Sigmoid colon (tissue), 7 donors: Measurements from ENCODE around the gene GPR34. TPM values are rescaled to one million over a fixed set of nuclear protein-coding genes. Genes with fewer than 3 reads are reported as not detected.

Experiments
- DNase-seq: peaks from one replicate; pipeline ENCODE4 v3.0.0-alpha.2; 2019
- H3K27ac ChIP-seq, 4 donors: fragments of 200-600 bp; sonication (generic); one replicate each; pipeline ENCODE4 v1.5.1; 2016 to 2019; ENCODE audit warnings: mild to moderate bottlenecking in 1 of 4
- H3K27me3 ChIP-seq, 3 donors: fragments of 200-600 bp; sonication (generic); one replicate each; pipeline ENCODE4 v1.5.1; 2019; ENCODE audit warnings: mild to moderate bottlenecking in 1 of 3
- H3K36me3 ChIP-seq, 4 donors: fragments of 200-600 bp; sonication (generic); one replicate each; pipeline ENCODE4 v1.5.1; 2016 to 2019
- H3K4me1 ChIP-seq, 4 donors: fragments of 200-600 bp; sonication (generic); one replicate each; pipeline ENCODE4 v1.5.1; 2017 to 2019
- H3K4me3 ChIP-seq, 4 donors: fragments of 200-600 bp; sonication (generic); one replicate each; pipeline ENCODE4 v1.5.1; 2017 to 2019; ENCODE audit warnings: mild to moderate bottlenecking in 2 of 4, moderate library complexity in 1 of 4
- H3K9me3 ChIP-seq, 4 donors: fragments of 200-600 bp in 3 of 4; sonication (generic) in 3 of 4; one replicate each; pipeline versions ENCODE4 v1.5.1 to v1.6.1; 2013 to 2019
- EP300 ChIP-seq, 4 donors: sonication (generic); formaldehyde crosslinking; IDR thresholded peaks; one replicate each; pipeline ENCODE4 v1.6.1; 2017; ENCODE audit warnings: antibody characterized with exemption in 4 of 4
- POLR2A ChIP-seq, 2 donors: fragments of 450-650 bp; IDR thresholded peaks; one replicate each; pipeline ENCODE4 v1.6.1; 2016; ENCODE audit warnings: antibody characterized with exemption in 2 of 2, mild to moderate bottlenecking in 2 of 2, moderate library complexity in 2 of 2
- POLR2AphosphoS5 ChIP-seq, 4 donors: sonication (generic); formaldehyde crosslinking; IDR thresholded peaks; one replicate each; pipeline ENCODE4 v1.6.1; 2017; ENCODE audit warnings: antibody characterized with exemption in 4 of 4
- WGBS, 2 donors: extraction: QIAGEN DNeasy Blood & Tissue Kit; methylation state at CpG; one replicate each; pipeline ENCODE4 v1.1.7; 2013; 5-methylcytosine and 5-hydroxymethylcytosine counted together
- intact Hi-C: fragments of 100-400 bp; cut with DNase I; formaldehyde crosslinking; loops from one replicate; pipeline ENCODE4 v1.15.1; 2023
- polyA plus RNA-seq, 3 donors: library from polyadenylated mRNA; stranded (reverse); fragments of 200-250 nt; gene quantifications; one replicate each; pipeline ENCODE4 v1.2.3, GENCODE V29; 2013
- total RNA-seq, 4 donors: library from RNA; depleted of rRNA; stranded (reverse); fragments of >200 nt; gene quantifications; one replicate each; pipeline ENCODE4 v1.1.0, GENCODE V29; 2016
- TF ChIP-seq, protein P1 (sequence below), 4 experiments: fragments of 450-650 bp in 3 of 4; fragments of 200-600 bp in 1 of 4; IDR thresholded peaks; one replicate each; pipeline ENCODE4 v1.5.1; 2016 to 2019; ENCODE audit warnings: antibody characterized with exemption in 4 of 4, mild to moderate bottlenecking in 3 of 4, moderate library complexity in 2 of 4
- donor health status: healthy with polysubstance abuse.
- donor health status: Bipolar disorder and iron deficiency.
- donor health status: healthy.

GPR34 gene
- total and polyA plus RNA-seq, 7 donors, result 4.6 to 27.7 (median 10.5) TPM

DNA sequence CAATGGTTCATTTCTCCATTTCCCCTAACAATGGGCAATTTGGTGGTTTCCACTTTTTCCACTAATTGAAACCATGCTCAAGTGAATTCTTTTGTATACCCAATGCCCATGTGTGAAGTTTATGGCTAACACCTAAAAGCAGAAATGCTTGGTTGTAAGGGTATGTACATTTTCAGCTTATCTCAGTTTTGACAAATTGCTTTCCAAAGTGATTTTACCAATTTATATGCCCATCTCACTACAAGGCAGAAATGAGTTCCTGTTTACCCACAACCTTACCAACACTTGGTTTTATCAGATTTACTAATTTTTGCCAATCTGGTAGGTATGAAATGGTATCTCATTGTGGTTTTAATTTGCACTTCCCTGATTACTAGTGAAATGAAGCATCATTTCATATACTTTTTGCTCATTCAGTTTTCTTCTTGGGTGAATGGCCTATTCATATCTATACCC lies 14.8 kb downstream of the GPR34 start:
- TF ChIP-seq POLR2A (IDR thresholded peaks at IDR 0.05) (no peak), EP300 (IDR thresholded peaks at IDR 0.05) (no peak), POLR2AphosphoS5 (IDR thresholded peaks at IDR 0.05) (no peak)
- TF ChIP-seq, protein P1, sequence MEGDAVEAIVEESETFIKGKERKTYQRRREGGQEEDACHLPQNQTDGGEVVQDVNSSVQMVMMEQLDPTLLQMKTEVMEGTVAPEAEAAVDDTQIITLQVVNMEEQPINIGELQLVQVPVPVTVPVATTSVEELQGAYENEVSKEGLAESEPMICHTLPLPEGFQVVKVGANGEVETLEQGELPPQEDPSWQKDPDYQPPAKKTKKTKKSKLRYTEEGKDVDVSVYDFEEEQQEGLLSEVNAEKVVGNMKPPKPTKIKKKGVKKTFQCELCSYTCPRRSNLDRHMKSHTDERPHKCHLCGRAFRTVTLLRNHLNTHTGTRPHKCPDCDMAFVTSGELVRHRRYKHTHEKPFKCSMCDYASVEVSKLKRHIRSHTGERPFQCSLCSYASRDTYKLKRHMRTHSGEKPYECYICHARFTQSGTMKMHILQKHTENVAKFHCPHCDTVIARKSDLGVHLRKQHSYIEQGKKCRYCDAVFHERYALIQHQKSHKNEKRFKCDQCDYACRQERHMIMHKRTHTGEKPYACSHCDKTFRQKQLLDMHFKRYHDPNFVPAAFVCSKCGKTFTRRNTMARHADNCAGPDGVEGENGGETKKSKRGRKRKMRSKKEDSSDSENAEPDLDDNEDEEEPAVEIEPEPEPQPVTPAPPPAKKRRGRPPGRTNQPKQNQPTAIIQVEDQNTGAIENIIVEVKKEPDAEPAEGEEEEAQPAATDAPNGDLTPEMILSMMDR (IDR thresholded peaks at IDR 0.05), result no peak
- no peaks in the 10 kb centered on the region for H3K36me3 ChIP-seq
- no peak overlapping the region for H3K27ac ChIP-seq
- intact Hi-C loops, result no loop called here
- no peaks in the 10 kb centered on the region for H3K27me3 ChIP-seq
- H3K4me1 ChIP-seq, result no peaks in the 10 kb centered on the region
- no peak overlapping the region for H3K4me3 ChIP-seq
- no peaks in the 10 kb centered on the region for H3K9me3 ChIP-seq
- DNase-seq, result no peak

DNA sequence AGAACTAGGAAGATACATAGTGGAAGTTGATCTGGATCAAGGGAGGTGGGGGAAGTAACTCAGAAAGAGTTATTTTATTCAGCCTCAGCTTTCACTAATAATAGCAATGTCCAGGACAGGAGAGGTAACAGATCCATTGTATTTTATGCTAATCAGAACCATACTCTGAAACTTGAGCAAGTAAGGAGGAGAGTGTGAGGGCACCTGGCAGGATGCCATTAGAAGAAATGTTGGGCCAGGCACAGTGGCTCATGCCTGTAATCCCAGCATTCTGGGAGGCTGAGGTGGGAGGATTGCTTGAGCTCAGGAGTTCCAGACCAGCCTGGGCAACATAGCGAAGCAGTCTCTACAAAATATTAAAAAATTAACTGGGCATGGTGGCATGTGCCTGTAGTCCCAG lies 16.3 kb downstream of the GPR34 start:
- 100% methylated on average over 1 of the region's 1 CpG for WGBS, 2 donors
- Histone ChIP-seq H3K9me3 (no peaks in the 10 kb centered on the region), H3K4me1 (no peaks in the 10 kb centered on the region), H3K36me3 (no peaks in the 10 kb centered on the region), H3K27me3 (no peaks in the 10 kb centered on the region), H3K27ac (no peak overlapping the region), H3K4me3 (no peak overlapping the region)
- DNase-seq, result no peak
- intact Hi-C loops, result no loop called here
- TF ChIP-seq POLR2AphosphoS5 (IDR thresholded peaks at IDR 0.05), result no peak
- TF ChIP-seq EP300 (IDR thresholded peaks at IDR 0.05), result no peak
- TF ChIP-seq POLR2A (IDR thresholded peaks at IDR 0.05), result no peak
- TF ChIP-seq, protein P1 (IDR thresholded peaks at IDR 0.05), result no peak

DNA sequence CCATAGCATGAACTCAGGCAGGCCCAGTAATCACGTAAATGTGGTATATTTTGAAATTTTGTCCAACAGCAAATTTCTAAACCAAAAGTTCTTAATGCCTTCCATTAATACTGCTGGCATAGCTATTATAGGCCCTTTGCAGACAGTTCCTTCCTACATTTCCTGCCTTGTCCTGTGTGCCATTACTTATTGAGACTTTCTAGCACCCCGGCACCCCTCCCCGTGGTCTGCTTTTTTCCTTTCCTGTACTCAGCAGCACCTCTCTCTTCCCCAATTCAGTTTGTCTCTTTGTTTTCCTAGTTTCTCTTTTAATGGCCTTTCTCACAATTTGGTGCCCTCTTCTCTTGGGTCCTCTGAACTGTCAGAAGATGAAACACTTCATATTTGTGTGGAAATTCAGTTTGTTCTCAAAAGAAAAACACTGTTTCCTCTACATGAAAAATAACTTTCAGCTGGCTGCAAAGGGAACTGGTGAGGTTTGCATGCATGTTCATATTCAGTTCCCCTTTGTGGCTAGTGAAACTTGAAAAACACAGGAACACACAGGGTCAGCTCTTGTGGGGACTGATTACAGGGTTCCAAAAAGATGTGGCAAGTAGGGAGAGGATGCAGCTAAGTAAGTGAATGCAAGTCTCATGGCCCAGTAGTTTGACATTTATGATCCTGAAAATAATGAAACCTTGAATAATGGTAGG lies 17.1 kb downstream of the GPR34 start:
- no peak for DNase-seq

DNA sequence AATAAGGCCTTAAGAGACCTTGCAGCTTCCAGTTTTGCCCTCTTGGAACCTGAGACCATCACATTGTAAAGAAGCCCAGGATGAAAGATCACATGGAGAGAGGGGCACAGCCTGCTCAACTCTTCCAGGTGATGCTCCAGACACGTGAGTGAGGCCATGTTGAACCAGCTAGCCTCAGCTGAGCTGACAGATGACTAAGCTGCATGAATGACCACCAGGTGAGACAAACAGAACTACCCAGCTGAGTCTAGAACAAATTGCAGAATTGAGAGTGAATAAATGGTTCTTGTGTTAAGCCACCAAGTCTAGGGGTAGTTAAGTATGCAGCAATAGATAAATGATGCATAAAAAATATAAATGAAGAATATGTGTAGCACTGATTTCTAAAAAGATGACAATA lies 18.4 kb downstream of the GPR34 start:
- no peak for TF ChIP-seq POLR2AphosphoS5 (IDR thresholded peaks at IDR 0.05)
- TF ChIP-seq, protein P1 (IDR thresholded peaks at IDR 0.05), result no peak
- TF ChIP-seq POLR2A (IDR thresholded peaks at IDR 0.05), result no peak
- TF ChIP-seq EP300 (IDR thresholded peaks at IDR 0.05), result no peak
- H3K27me3 ChIP-seq, result no peaks in the 10 kb centered on the region
- WGBS, 2 donors, result 71 to 93% methylated on average over 1 of the region's 1 CpG
- H3K36me3 ChIP-seq, result no peaks in the 10 kb centered on the region
- H3K9me3 ChIP-seq, result no peaks in the 10 kb centered on the region
- no peak for DNase-seq
- intact Hi-C loops, result no loop called here
- no peak overlapping the region for H3K27ac ChIP-seq
- H3K4me3 ChIP-seq, result no peak overlapping the region
- no peaks in the 10 kb centered on the region for H3K4me1 ChIP-seq

More for the DNA sequence above, 17.1 kb downstream of the GPR34 start:
- Histone ChIP-seq H3K4me1 (no peaks in the 10 kb centered on the region), H3K27ac (no peak overlapping the region), H3K36me3 (no peaks in the 10 kb centered on the region), H3K9me3 (no peaks in the 10 kb centered on the region), H3K4me3 (no peak overlapping the region), H3K27me3 (no peaks in the 10 kb centered on the region)
- intact Hi-C loops, result no loop called here
- 54 to 90% methylated on average over 3 of the region's 3 CpGs for WGBS, 2 donors
- no peak for TF ChIP-seq EP300 (IDR thresholded peaks at IDR 0.05)
- no peak for TF ChIP-seq POLR2AphosphoS5 (IDR thresholded peaks at IDR 0.05)
- TF ChIP-seq POLR2A (IDR thresholded peaks at IDR 0.05), result no peak
- TF ChIP-seq, protein P1 (IDR thresholded peaks at IDR 0.05), result no peak

DNA sequence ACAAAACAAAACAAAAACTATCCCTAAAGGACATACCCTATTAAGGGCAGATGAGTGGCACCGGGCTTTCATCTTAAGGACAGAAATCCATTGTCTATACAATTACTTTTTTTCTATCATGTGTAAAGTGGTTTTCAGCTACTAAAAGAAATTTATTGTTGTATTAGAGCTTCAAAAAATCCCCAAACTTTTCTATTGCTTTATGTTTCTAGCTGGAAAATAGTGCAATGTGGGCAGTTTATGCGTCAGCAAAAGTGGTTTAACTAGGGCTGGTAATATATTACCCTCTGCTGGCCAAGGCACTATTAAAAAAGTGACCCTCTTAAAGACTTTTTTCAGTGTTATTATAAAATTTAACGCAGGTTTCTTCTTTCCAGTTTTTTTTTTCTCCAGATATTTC lies 19.7 kb downstream of the GPR34 start:
- TF ChIP-seq EP300 (IDR thresholded peaks at IDR 0.05), result no peak
- no peak for TF ChIP-seq POLR2A (IDR thresholded peaks at IDR 0.05)
- no peak for TF ChIP-seq POLR2AphosphoS5 (IDR thresholded peaks at IDR 0.05)
- TF ChIP-seq, protein P1 (IDR thresholded peaks at IDR 0.05), result no peak
- Histone ChIP-seq H3K4me1 (no peaks in the 10 kb centered on the region), H3K27me3 (no peaks in the 10 kb centered on the region), H3K36me3 (no peaks in the 10 kb centered on the region), H3K4me3 (no peak overlapping the region), H3K9me3 (no peaks in the 10 kb centered on the region), H3K27ac (no peak overlapping the region)
- DNase-seq, result no peak
- 56 to 87% methylated on average over 3 of the region's 3 CpGs for WGBS, 2 donors
- intact Hi-C loops, result no loop called here
